Measurements from ENCODE around the gene OSBPL8. TPM values are rescaled to one million over a fixed set of nuclear protein-coding genes. Genes with fewer than 3 reads are reported as not detected.

OSBPL8 gene
- total and polyA plus RNA-seq, 9 of the 15 experiments (the other 6 are each of a cell fraction or from before 2014, with no cell fraction given) = 17.4 to 82.7 (median 42.8) TPM

GRCh38 chr12:76486011-76486410, 73.6 kb downstream of the OSBPL8 start:
- Histone ChIP-seq H4K20me1 (replicated peaks; ENCODE audit: control insufficient read depth, insufficient read depth, low read length) (no peaks in the 10 kb centered on the region), H3K27ac (ENCODE audit: extremely low read depth, low read depth, low read length) (no peak overlapping the region), H3K9ac (ENCODE audit: insufficient read depth in 1 of 2, low read depth in 2 of 2, low read length in 2 of 2) (no peak overlapping the region), H3K27me3 (ENCODE audit: control insufficient read depth in 2 of 2, insufficient read depth in 2 of 2, low read length in 2 of 2) (no peaks in the 10 kb centered on the region), H3K4me1 (replicated peaks in 1 of 2; ENCODE audit: control insufficient read depth in 2 of 2, insufficient read depth in 2 of 2, low read length in 2 of 2) (no peaks in the 10 kb centered on the region), H3K36me3 (ENCODE audit: control insufficient read depth, insufficient read depth, low read length) (peaks cover 11% of the 10 kb centered on the region; the same call in 2 of the 3 replicates), H3K4me3 (no peak overlapping the region), H3K79me2 (ENCODE audit: control insufficient read depth, insufficient read depth, low read length) (no peaks in the 10 kb centered on the region), H3K9me3 (replicated peaks; ENCODE audit: control insufficient read depth, insufficient read depth, low read depth, low read length) (no peaks in the 10 kb centered on the region), H3K9me1 (ENCODE audit: control insufficient read depth, insufficient read depth, low read length) (no peaks in the 10 kb centered on the region), H3K4me2 (ENCODE audit: insufficient read depth, low read length) (no peak overlapping the region), H2AFZ (ENCODE audit: low read depth, low read length) (no peak overlapping the region)
- in situ Hi-C loops (cut with MboI) (no loop called here), intact Hi-C loops (cut with micrococcal nuclease) (no loop called here)
- ATAC-seq (no peak), FAIRE-seq (no peak), DNase-seq (ENCODE audit: extremely low read depth in 1 of 4, low spot score in 3 of 4) (no peak)
- POLR2A ChIA-PET = no interaction called here
- no TSS peak for BruUV-seq (replicated peaks)
- TF ChIP-seq ZNF316 (IDR thresholded peaks at IDR 0.05) (0 out of 2 replicates have a peak, but pooled peaks have one; percentile 4), ZBTB12 (CRISPR knock-in tag; IDR thresholded peaks at IDR 0.05) (no peak)
- CTCF ChIA-PET (ENCODE audit: low intra/inter-chr PET ratio) = no interaction called here
- 61% methylated on average over 2 of the region's 2 CpGs for WGBS (ENCODE audit: insufficient coverage, low coverage, missing lambda C conversion rate)

GRCh38 chr12:76480796-76481195, 78.8 kb downstream of the OSBPL8 start:
- BruUV-seq (replicated peaks) = no TSS peak
- H2AFZ ChIP-seq (ENCODE audit: low read depth, low read length) = no peak overlapping the region
- H3K9me3 ChIP-seq (replicated peaks; ENCODE audit: control insufficient read depth, insufficient read depth, low read depth, low read length) = no peaks in the 10 kb centered on the region
- TF ChIP-seq ARID1B (IDR thresholded peaks at IDR 0.05) (0 out of 2 replicates have a peak, but pooled peaks have one; percentile 13), SOX6 (IDR thresholded peaks at IDR 0.05) (peak; percentile 28; the same call in 1 of the 2 replicates), CBFA2T3 (IDR thresholded peaks at IDR 0.05) (peak; percentile 15; the same call in 1 of the 2 replicates), ARHGAP35 (IDR thresholded peaks at IDR 0.05; ENCODE audit: partially characterized antibody) (no peak)
- H3K4me2 ChIP-seq (ENCODE audit: insufficient read depth, low read length) = no peak overlapping the region
- no peak overlapping the region; the same call in 2 of the 3 replicates for H3K27ac ChIP-seq (ENCODE audit: extremely low read depth, low read depth, low read length)
- H3K4me1 ChIP-seq (replicated peaks in 1 of 2; ENCODE audit: control insufficient read depth in 2 of 2, insufficient read depth in 2 of 2, low read length in 2 of 2) = peaks cover 0 to 4% of the 10 kb centered on the region in 2 experiments; a peak in 2 of 5 replicates
- no peak for FAIRE-seq
- peaks cover 2% of the 10 kb centered on the region; the same call in 2 of the 3 replicates for H3K36me3 ChIP-seq (ENCODE audit: control insufficient read depth, insufficient read depth, low read length)
- peak in 1 of 4 experiments; percentile 16 for DNase-seq (ENCODE audit: extremely low read depth in 1 of 4, low spot score in 3 of 4)
- no peak overlapping the region for H3K9ac ChIP-seq (ENCODE audit: insufficient read depth in 1 of 2, low read depth in 2 of 2, low read length in 2 of 2)
- H3K9me1 ChIP-seq (ENCODE audit: control insufficient read depth, insufficient read depth, low read length) = no peaks in the 10 kb centered on the region
- H3K79me2 ChIP-seq (ENCODE audit: control insufficient read depth, insufficient read depth, low read length) = peaks cover 8% of the 10 kb centered on the region; the same call in 2 of the 3 replicates
- no peaks in the 10 kb centered on the region for H3K27me3 ChIP-seq (ENCODE audit: control insufficient read depth in 2 of 2, insufficient read depth in 2 of 2, low read length in 2 of 2)
- H3K4me3 ChIP-seq = no peak overlapping the region
- intact Hi-C loops (cut with micrococcal nuclease) = no loop called here
- ATAC-seq = peak; percentile 34; the same call in 2 of the 3 replicates
- in situ Hi-C loops (cut with MboI) = no loop called here
- POLR2A ChIA-PET = no interaction called here
- H4K20me1 ChIP-seq (replicated peaks; ENCODE audit: control insufficient read depth, insufficient read depth, low read length) = no peaks in the 10 kb centered on the region
- CTCF ChIA-PET (ENCODE audit: low intra/inter-chr PET ratio) = no interaction called here
